DMS53 treated with DMSO at 0.1 percent for 48 hours (cell line): ENCODE measurements around the gene CHD1L.
"Not testable (repeated sequence)": the region's sequence is repeated elsewhere in the genome, so short reads cannot be mapped to it uniquely, and the experiment has no call there.

Experiments used
- DNase-seq: peaks from one replicate; lab custom pipeline; 2025; ENCODE audit not compliant: unreplicated experiment; lab: John Stamatoyannopoulos, UW

CHD1L gene

GRCh38 chr1:147242449-147243227, at the start of gene CHD1L:
TSS of gene CHD1L (plus strand) at chr1:147242684. CDS start at chr1:147242704, 20 bp downstream.
- peak; percentile 95 for DNase-seq

DNA sequence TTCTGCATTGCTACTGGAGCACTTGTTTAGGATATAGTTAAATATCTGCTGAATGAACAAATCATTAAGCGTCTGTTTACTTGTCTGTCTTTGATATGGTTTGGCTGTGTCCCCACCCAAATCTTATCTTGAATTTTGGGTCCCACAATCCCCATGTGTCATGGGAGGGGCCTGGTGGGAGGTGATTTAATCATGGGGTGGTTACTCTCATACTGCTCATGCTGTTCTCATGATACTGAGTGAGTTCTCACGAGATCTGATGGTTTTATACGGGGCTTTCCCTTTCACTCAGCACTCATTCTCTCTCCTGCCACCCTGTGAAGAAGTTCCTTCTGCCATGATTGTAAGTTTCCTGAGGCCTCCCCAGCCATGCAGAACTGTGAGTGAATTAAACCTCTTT, 45.2 kb upstream of the CHD1L start:
- DNase-seq = not testable (repeated sequence)

DNA sequence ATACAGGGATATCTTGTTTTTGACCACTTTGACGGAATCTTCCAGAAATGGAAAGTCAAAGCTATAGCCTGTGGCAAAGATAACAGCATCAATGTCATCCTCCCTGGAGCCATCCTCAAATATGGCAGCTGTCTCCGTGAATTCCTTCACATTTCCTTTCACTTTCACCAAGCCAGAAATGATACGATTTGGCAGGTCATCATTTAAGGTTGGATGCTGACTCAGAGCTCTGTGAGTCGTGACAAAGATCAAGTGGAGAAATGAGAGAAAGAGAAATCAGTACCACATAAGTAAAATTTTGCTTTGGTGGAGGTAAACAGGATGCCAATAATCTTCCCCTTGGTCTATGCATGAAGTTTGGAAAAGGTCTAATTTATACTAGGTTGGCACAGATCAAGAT, 41.2 kb upstream of the CHD1L start:
- DNase-seq = no peak

DNA sequence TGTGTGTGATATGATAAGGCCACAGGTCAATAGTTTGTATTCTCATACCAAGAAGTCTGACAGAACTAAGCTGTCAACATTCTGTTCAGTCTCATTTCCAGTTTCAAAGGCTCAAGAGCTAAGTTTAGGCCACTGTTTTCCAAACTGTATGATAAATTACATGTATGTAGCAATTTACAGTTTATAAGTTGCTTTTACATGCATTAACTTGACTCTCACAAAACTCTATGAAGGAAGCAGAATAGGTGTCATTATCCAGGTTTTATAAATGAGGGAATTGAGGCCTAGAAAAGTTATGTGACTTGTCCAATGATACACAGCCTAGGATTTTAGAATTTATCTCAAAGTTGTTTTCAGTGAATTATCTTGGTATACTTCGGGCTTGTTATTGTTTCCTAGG, 40.7 kb upstream of the CHD1L start:
- no peak for DNase-seq

DNA sequence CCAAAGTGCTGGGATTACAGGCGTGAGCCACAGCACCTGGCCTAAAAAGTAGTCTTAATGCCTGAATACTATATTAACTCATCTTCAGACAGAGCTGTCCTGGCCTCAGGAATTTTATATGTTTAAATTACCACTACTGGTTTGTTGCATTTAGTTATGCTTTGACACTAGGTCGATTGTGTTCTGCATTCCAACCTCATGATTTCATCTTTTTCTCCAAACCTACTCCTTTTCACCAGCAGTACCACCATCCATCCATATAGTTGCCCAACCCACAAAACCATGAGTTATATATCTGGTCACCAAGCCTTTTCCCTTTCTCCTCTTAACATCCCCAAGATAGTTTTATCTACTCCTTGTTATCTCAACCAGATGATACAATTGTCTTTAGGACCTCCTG, 39.9 kb upstream of the CHD1L start:
- DNase-seq = no peak

DNA sequence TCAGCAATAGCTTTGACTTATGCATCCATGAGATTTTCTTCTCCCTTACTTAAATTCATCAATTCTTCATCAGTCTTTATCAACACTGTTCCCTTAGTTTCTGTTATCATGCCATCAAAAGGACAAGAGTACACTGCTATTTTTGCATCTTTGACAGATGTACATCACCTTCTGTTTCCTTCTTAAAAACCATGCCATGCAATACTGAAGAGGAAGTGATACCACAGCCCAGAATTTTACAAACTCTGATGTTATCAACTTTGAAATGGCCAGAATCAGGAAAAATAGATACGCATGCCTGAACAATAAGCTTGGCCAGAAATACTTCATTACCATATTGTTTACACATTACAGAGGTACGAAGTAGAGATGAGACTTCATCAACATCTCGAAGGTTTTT, 38.4 kb upstream of the CHD1L start:
- DNase-seq = no peak

DNA sequence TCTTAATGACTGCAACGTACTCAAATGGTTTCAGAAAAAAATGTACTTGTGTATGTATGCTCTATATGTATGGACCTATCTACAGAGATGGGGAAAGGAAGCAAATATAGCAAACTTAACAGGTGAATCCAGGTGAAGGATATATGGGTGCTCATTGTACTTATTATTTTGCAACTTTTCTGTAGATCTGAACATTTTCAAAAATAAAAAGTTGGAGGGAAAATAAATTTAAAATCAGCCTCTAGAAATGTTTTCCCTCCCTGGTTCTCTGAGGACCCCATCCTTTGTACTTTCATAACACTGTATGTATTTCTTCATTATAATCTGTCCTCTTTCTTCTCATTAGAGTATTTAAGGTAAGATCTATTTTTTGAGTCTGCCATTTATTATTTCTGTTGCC, 35.3 kb upstream of the CHD1L start:
- no peak for DNase-seq

DNA sequence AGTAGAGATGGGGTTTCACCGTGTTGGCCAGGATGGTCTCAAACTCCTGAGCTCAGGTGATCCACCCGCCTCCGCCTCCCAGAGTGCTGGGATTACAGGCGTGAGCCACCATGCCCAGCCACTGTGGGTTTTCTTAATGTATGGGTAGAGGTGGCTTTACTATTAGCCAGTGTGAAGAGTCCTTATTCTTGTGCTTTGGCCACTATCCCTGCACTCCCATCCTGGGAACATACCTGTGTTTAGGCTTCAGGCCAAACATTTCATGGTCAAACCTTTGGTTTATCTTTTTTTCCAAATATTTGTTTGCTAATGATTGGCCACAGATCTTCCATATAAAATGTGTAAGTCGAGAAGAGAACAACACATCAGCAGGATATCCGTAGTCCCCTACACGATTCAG, 33.9 kb upstream of the CHD1L start:
- no peak for DNase-seq

- no peak for DNase-seq
These were observed 32.4 kb upstream of the CHD1L start for GRCh38 chr1:147209825-147210821.

GRCh38 chr1:147210987-147211386, 31.5 kb upstream of the CHD1L start:
- no peak for DNase-seq

- DNase-seq = no peak
These were observed 30.9 kb upstream of the CHD1L start for GRCh38 chr1:147211577-147211976.

GRCh38 chr1:147213271-147213670, 29.2 kb upstream of the CHD1L start:
- no peak for DNase-seq

- no peak for DNase-seq
These were observed 28.2 kb upstream of the CHD1L start for GRCh38 chr1:147214325-147214724.

DNA sequence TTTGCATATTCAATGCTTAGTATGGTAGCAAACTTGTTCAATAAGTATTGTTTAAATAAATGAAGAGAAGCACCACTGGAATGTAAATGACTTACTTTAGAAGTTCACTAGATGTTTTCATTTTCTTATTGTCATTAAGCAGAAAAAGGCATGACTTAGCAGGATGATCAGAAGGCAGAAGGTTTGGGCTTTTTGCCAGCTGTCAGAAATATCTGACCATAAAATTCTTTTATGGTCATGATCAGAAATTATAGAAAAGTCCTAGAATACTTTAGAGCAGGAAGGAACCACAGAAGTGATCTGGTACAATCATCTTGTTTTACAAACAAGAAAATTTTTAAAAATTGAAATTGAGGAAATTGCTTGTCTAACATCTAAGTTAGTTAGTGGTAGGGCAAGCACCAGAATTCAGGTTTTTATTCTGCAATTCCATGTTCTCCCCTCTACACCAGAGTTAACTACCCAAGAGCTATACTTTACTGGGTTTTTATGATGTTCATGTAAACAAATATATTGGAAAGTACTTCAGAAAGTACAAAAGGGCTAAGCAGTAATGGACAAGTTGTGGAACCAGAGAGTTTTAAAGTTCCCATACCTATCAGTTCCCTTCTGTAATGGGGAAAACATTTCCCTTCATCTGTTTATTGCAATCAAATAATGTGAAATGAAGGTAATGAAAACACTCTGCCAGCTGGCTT, 27.5 kb upstream of the CHD1L start:
- DNase-seq = no peak

DNA sequence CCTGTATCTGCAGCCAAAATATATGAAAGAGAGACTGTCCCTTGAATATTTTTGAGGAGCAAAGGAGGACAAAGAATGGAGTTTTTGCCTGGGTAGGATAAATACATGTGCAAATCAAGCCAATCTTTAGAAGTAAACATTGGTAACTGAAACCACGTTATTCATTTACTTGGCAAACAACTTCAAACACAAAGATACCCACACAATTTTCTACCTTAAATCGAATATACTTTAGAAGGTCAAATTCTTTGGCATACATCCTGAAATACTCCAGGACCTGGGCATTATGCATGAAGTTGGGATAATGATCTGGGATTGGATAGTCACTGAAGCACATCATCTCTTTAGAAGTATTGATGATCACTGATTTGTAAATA, 27.0 kb upstream of the CHD1L start:
- DNase-seq = no peak

DNA sequence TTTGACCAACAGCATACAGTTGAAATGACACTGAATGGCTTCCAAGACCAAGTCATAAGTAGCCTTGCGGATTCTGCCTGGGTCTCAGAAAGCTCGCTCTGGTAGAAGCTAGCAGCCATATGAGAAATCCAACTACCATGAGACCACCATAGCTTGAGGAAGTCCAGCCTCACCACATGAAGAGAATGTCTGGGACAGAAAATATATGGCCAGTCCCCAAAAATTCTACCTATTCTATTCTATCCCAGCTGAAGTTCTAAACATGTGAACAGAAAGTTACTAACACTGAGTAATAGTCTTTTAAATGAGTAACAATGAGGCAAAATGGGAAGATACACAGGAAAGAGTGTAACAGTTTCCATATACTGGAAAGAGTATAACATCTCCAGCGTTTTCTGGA, 26.4 kb upstream of the CHD1L start:
- no peak for DNase-seq

- no peak for DNase-seq
These were observed 25.3 kb upstream of the CHD1L start for GRCh38 chr1:147217141-147217540.

DNA sequence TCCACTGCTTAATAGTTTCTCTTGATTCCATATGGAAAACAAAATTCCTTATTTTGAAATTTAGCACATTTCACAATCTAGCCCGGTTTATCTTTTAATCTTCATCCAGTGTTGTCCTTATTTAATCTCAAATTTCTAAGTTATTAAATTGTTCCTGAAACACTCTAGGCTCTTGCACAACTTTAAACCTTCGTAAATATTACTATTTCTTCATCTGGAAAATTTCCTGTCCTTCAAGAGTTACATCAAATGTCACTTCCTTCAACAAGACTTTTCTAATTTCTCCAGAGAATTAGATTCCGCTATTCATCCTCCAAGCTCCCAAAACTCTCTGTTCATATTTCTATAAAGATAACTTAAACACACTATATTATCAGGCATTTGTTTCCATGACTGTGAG, 23.9 kb upstream of the CHD1L start:
- no peak for DNase-seq

- DNase-seq = no peak
These were observed 18.5 kb upstream of the CHD1L start for GRCh38 chr1:147223740-147224615.

GRCh38 chr1:147225193-147225730, 17.2 kb upstream of the CHD1L start, which contains the start of gene FMO5:
TSS of gene FMO5 (minus strand) at chr1:147225339. CDS start at chr1:147225029, 310 bp downstream.
- peak; percentile 55 for DNase-seq
